Measurements from ENCODE around the gene PRCC. TPM values are rescaled to one million over a fixed set of nuclear protein-coding genes. Genes with fewer than 3 reads are reported as not detected.
A peak's percentile ranks its signal among the peaks of the same experiment; 100 is the strongest.

PRCC gene
- total and polyA plus RNA-seq, 2 of the 13 experiments (the other 11 are each of a cell fraction or from before 2014, with no cell fraction given) = 24.2 to 40.5 TPM

DNA sequence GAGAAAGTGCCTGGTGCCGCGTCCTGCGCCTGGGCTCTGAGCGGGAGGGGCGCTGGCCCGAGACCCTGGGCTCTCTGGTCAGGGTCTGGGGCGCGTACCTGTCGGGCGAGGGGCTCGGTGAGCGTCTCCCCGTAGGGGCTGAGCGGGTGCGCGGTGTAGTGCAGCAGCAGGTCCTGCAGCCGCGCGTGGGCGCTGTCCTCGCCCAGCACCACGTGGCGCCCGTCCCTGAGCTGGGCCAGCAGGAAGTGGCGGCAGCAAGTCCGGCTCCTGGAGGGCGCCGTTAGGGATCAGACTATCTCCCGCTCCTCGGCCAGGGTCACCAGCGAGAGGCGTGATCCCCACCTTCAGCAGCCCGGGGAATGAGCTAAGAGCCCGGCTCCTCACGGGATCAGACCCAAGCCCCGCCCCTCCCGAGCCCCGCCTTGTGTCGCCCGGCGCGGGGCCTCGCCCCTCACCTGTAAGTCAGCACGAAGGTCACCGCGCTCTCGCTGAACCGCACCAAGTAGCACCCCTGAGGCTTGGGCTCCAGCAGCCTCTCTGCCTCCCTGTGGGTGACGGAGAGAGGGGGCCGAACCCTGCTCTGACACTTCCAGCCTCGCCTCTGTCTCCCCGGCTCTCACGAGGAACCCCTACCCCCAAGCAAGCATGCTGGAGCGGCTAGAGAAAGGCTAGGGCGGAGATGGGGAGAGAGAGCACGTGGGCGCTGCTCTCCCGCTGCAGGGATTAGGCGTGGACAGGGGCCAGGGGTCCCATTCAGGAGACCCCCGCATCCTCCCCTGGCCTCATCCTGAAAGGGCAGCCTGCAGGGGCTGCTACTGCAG lies 46.6 kb downstream of the PRCC start (continued):
- TF ChIP-seq ZNF430 (CRISPR knock-in tag; IDR thresholded peaks at IDR 0.05) (peak; percentile 94), HOXA3 (CRISPR knock-in tag; IDR thresholded peaks at IDR 0.05) (peak; percentile 87), ZSCAN30 (CRISPR knock-in tag; IDR thresholded peaks at IDR 0.05) (no peak), MXD4 (CRISPR knock-in tag; IDR thresholded peaks at IDR 0.05) (peak; percentile 89), EHMT2 (IDR thresholded peaks at IDR 0.05; ENCODE audit: borderline replicate concordance, low read depth, low read length) (no peak), GABPA (IDR thresholded peaks at IDR 0.05; ENCODE audit: low read depth, low read length) (no peak), GABPA (CRISPR knock-in tag; IDR thresholded peaks at IDR 0.05; ENCODE audit: low read depth) (peak; percentile 30; the same call in 1 of the 2 replicates), YEATS2 (CRISPR knock-in tag; IDR thresholded peaks at IDR 0.05; ENCODE audit: borderline replicate concordance) (peak; percentile 57; the same call in 1 of the 2 replicates), HOXA7 (CRISPR knock-in tag; IDR thresholded peaks at IDR 0.05) (no peak), GLMP (CRISPR knock-in tag; IDR thresholded peaks at IDR 0.05; ENCODE audit: borderline replicate concordance) (no peak), ZNF414 (CRISPR knock-in tag; IDR thresholded peaks at IDR 0.05) (peak; percentile 91; the same call in 1 of the 2 replicates), ZNF253 (CRISPR knock-in tag; IDR thresholded peaks at IDR 0.05; ENCODE audit: borderline replicate concordance) (peak; percentile 87; the same call in 1 of the 2 replicates), KDM6A (CRISPR knock-in tag; IDR thresholded peaks at IDR 0.05; ENCODE audit: low read depth) (no peak), ZNF510 (CRISPR knock-in tag; IDR thresholded peaks at IDR 0.05; ENCODE audit: low read depth) (peak; percentile 92; the same call in 1 of the 2 replicates), SRSF9 (IDR thresholded peaks at IDR 0.05; ENCODE audit: borderline replicate concordance, insufficient read depth, low read depth, low read length, poor library complexity, severe bottlenecking) (no peak)
- TF ChIP-seq, protein P1, sequence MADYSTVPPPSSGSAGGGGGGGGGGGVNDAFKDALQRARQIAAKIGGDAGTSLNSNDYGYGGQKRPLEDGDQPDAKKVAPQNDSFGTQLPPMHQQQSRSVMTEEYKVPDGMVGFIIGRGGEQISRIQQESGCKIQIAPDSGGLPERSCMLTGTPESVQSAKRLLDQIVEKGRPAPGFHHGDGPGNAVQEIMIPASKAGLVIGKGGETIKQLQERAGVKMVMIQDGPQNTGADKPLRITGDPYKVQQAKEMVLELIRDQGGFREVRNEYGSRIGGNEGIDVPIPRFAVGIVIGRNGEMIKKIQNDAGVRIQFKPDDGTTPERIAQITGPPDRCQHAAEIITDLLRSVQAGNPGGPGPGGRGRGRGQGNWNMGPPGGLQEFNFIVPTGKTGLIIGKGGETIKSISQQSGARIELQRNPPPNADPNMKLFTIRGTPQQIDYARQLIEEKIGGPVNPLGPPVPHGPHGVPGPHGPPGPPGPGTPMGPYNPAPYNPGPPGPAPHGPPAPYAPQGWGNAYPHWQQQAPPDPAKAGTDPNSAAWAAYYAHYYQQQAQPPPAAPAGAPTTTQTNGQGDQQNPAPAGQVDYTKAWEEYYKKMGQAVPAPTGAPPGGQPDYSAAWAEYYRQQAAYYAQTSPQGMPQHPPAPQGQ (CRISPR knock-in tag; IDR thresholded peaks at IDR 0.05; ENCODE audit: borderline replicate concordance) = no peak
- TF ChIP-seq, protein P2, sequence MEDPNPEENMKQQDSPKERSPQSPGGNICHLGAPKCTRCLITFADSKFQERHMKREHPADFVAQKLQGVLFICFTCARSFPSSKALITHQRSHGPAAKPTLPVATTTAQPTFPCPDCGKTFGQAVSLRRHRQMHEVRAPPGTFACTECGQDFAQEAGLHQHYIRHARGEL (CRISPR knock-in tag; IDR thresholded peaks at IDR 0.05) = no peak
- TF ChIP-seq, protein P3, sequence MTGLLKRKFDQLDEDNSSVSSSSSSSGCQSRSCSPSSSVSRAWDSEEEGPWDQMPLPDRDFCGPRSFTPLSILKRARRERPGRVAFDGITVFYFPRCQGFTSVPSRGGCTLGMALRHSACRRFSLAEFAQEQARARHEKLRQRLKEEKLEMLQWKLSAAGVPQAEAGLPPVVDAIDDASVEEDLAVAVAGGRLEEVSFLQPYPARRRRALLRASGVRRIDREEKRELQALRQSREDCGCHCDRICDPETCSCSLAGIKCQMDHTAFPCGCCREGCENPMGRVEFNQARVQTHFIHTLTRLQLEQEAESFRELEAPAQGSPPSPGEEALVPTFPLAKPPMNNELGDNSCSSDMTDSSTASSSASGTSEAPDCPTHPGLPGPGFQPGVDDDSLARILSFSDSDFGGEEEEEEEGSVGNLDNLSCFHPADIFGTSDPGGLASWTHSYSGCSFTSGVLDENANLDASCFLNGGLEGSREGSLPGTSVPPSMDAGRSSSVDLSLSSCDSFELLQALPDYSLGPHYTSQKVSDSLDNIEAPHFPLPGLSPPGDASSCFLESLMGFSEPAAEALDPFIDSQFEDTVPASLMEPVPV (CRISPR knock-in tag; IDR thresholded peaks at IDR 0.05) = 0 out of 2 replicates have a peak, but pooled peaks have one; percentile 35
- TF ChIP-seq, protein P4, sequence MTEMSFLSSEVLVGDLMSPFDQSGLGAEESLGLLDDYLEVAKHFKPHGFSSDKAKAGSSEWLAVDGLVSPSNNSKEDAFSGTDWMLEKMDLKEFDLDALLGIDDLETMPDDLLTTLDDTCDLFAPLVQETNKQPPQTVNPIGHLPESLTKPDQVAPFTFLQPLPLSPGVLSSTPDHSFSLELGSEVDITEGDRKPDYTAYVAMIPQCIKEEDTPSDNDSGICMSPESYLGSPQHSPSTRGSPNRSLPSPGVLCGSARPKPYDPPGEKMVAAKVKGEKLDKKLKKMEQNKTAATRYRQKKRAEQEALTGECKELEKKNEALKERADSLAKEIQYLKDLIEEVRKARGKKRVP (CRISPR knock-in tag; IDR thresholded peaks at IDR 0.05) = peak in 1 of 2 experiments; percentile 33; a peak in 1 of 4 replicates
- TF ChIP-seq, protein P5, sequence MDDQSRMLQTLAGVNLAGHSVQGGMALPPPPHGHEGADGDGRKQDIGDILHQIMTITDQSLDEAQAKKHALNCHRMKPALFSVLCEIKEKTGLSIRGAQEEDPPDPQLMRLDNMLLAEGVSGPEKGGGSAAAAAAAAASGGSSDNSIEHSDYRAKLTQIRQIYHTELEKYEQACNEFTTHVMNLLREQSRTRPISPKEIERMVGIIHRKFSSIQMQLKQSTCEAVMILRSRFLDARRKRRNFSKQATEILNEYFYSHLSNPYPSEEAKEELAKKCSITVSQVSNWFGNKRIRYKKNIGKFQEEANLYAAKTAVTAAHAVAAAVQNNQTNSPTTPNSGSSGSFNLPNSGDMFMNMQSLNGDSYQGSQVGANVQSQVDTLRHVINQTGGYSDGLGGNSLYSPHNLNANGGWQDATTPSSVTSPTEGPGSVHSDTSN (CRISPR knock-in tag; IDR thresholded peaks at IDR 0.05; ENCODE audit: borderline replicate concordance) = no peak
